ENCODE results near the gene SPOCK2. TPM values are rescaled to one million over a fixed set of nuclear protein-coding genes. Genes with fewer than 3 reads are reported as not detected.

The SPOCK2 gene
- polyA plus RNA-seq, 1 donor (not counting 4 experiments of a cell fraction or from before 2014, with no cell fraction given) = 0.14 TPM

GRCh38 chr10:72029414-72029813 lies 58.9 kb downstream of the SPOCK2 start:
- Histone ChIP-seq H4K20me1 (ENCODE audit: control insufficient read depth, extremely low read depth, insufficient read depth, low read length) (no peaks in the 10 kb centered on the region), H3K4me2 (ENCODE audit: control insufficient read depth, extremely low read depth, insufficient read depth, low read depth, low read length) (no peak overlapping the region), H3K4me1 (ENCODE audit: control insufficient read depth, extremely low read depth, insufficient read depth, low read length) (peaks cover 14% of the 10 kb centered on the region), H3K36me3 (ENCODE audit: control insufficient read depth in 2 of 2, extremely low read depth in 1 of 2, insufficient read depth in 2 of 2, low read length in 2 of 2) (no peaks in the 10 kb centered on the region), H3K79me2 (ENCODE audit: control insufficient read depth, insufficient read depth, low read length) (no peaks in the 10 kb centered on the region), H3K27ac (ENCODE audit: control insufficient read depth, insufficient read depth, low read length) (no peak overlapping the region), H3K4me3 (ENCODE audit: control insufficient read depth in 2 of 3, extremely low read depth in 1 of 3, insufficient read depth in 2 of 3, low read depth in 1 of 3, low read length in 3 of 3) (no peak overlapping the region), H3K9ac (ENCODE audit: control insufficient read depth, extremely low read depth, insufficient read depth, low read length) (no peak overlapping the region), H3K9me1 (ENCODE audit: control insufficient read depth, extremely low read depth, insufficient read depth, low read length) (no peaks in the 10 kb centered on the region), H2AFZ (ENCODE audit: control insufficient read depth, low read length) (no peak overlapping the region), H3K27me3 (ENCODE audit: control insufficient read depth, extremely low read depth, insufficient read depth, low read length) (no peaks in the 10 kb centered on the region), H3K9me3 (ENCODE audit: control insufficient read depth, low read depth, low read length) (no peaks in the 10 kb centered on the region)
- TF ChIP-seq CTCF (optimal IDR thresholded peaks at IDR 0.05 in 1 of 3, IDR thresholded peaks at IDR 0.05 in 1 of 3, conservative IDR thresholded peaks at IDR 0.05 in 1 of 3; ENCODE audit: extremely low read depth in 1 of 3, insufficient read depth in 2 of 3, low read length in 3 of 3) (no peak), EZH2 (IDR thresholded peaks at IDR 0.05; ENCODE audit: low read length) (no peak)
- FAIRE-seq (no peak), DNase-seq (ENCODE audit: low read depth, low spot score) (no peak)
- dilution Hi-C loops (cut with MboI; ENCODE audit: extremely low pct_ligation_motif_present, low sequenced_read_pairs) = no loop called here

- FAIRE-seq (no peak), DNase-seq (ENCODE audit: low read depth, low spot score) (no peak)
- no peaks in the 10 kb centered on the region for H3K36me3 ChIP-seq (ENCODE audit: control insufficient read depth in 2 of 2, extremely low read depth in 1 of 2, insufficient read depth in 2 of 2, low read length in 2 of 2)
- no peaks in the 10 kb centered on the region for H4K20me1 ChIP-seq (ENCODE audit: control insufficient read depth, extremely low read depth, insufficient read depth, low read length)
- no peak for TF ChIP-seq EZH2 (IDR thresholded peaks at IDR 0.05; ENCODE audit: low read length)
- no peak for TF ChIP-seq CTCF (optimal IDR thresholded peaks at IDR 0.05 in 1 of 3, IDR thresholded peaks at IDR 0.05 in 1 of 3, conservative IDR thresholded peaks at IDR 0.05 in 1 of 3; ENCODE audit: extremely low read depth in 1 of 3, insufficient read depth in 2 of 3, low read length in 3 of 3)
- no peaks in the 10 kb centered on the region for H3K9me1 ChIP-seq (ENCODE audit: control insufficient read depth, extremely low read depth, insufficient read depth, low read length)
- H3K79me2 ChIP-seq (ENCODE audit: control insufficient read depth, insufficient read depth, low read length) = no peaks in the 10 kb centered on the region
- no peaks in the 10 kb centered on the region for H3K9me3 ChIP-seq (ENCODE audit: control insufficient read depth, low read depth, low read length)
- no peak overlapping the region for H2AFZ ChIP-seq (ENCODE audit: control insufficient read depth, low read length)
- H3K4me2 ChIP-seq (ENCODE audit: control insufficient read depth, extremely low read depth, insufficient read depth, low read depth, low read length) = no peak overlapping the region
- H3K4me1 ChIP-seq (ENCODE audit: control insufficient read depth, extremely low read depth, insufficient read depth, low read length) = peaks cover 14% of the 10 kb centered on the region
- no peak overlapping the region for H3K27ac ChIP-seq (ENCODE audit: control insufficient read depth, insufficient read depth, low read length)
- no peaks in the 10 kb centered on the region for H3K27me3 ChIP-seq (ENCODE audit: control insufficient read depth, extremely low read depth, insufficient read depth, low read length)
- H3K9ac ChIP-seq (ENCODE audit: control insufficient read depth, extremely low read depth, insufficient read depth, low read length) = no peak overlapping the region
- dilution Hi-C loops (cut with MboI; ENCODE audit: extremely low pct_ligation_motif_present, low sequenced_read_pairs) = no loop called here
- no peak overlapping the region for H3K4me3 ChIP-seq (ENCODE audit: control insufficient read depth in 2 of 3, extremely low read depth in 1 of 3, insufficient read depth in 2 of 3, low read depth in 1 of 3, low read length in 3 of 3)
Observed at GRCh38 chr10:72027498-72027897, 60.9 kb downstream of the SPOCK2 start.
